Stimulated activated CD4-positive, alpha-beta T cell treated with anti-CD3 and anti-CD28 coated beads, Interleukin-1b, Interleukin-23, amount 100 ng/mL, for 48 hours (primary cell): ENCODE measurements around the gene RLN3.
"Not testable (repeated sequence)": the region's sequence is repeated elsewhere in the genome, so short reads cannot be mapped to it uniquely, and the experiment has no call there.

Source experiments
- DNase-seq: peaks from one replicate; pipeline ENCODE4 v3.0.0-alpha.2; 2020

The RLN3 gene

GRCh38 chr19:13995878-13996765 lies 31.8 kb upstream of the RLN3 start:
- DNase-seq: no peak

GRCh38 chr19:13996928-13997630 lies 30.9 kb upstream of the RLN3 start:
- DNase-seq: no peak

GRCh38 chr19:13997631-13997962 lies 30.4 kb upstream of the RLN3 start:
- DNase-seq: no peak

- DNase-seq: no peak
Measured at GRCh38 chr19:13998426-13998825, 29.5 kb upstream of the RLN3 start.

- no peak for DNase-seq
Measured at GRCh38 chr19:13999085-13999484, 28.9 kb upstream of the RLN3 start.

- no peak for DNase-seq
Measured at GRCh38 chr19:14000691-14001375, 27.1 kb upstream of the RLN3 start.

- DNase-seq: no peak
Measured at GRCh38 chr19:14002571-14003250, 25.2 kb upstream of the RLN3 start.

- DNase-seq: no peak
Measured at GRCh38 chr19:14003251-14004055, 24.5 kb upstream of the RLN3 start.

- DNase-seq: no peak
Measured at GRCh38 chr19:14004619-14005348, 23.2 kb upstream of the RLN3 start.

GRCh38 chr19:14005349-14006084 lies 22.4 kb upstream of the RLN3 start:
- peak; percentile 92 for DNase-seq

GRCh38 chr19:14006085-14006765 lies 21.7 kb upstream of the RLN3 start, which contains the start of gene RFX1:
Gene RFX1 (minus strand): TSS chr19:14006320. CDS start chr19:13993843, 12,477 bp downstream.
- DNase-seq: peak; percentile 99

- no peak for DNase-seq
Measured at GRCh38 chr19:14006766-14007562, 21.0 kb upstream of the RLN3 start.

- no peak for DNase-seq
Measured at GRCh38 chr19:14012378-14012915, 15.5 kb upstream of the RLN3 start.

GRCh38 chr19:14015524-14016035 lies 12.4 kb upstream of the RLN3 start:
- no peak for DNase-seq

- no peak for DNase-seq
Measured at GRCh38 chr19:14019100-14019499, 8.8 kb upstream of the RLN3 start.

- not testable (repeated sequence) for DNase-seq
Measured at GRCh38 chr19:14019739-14020138, 8.2 kb upstream of the RLN3 start.

- no peak for DNase-seq
Measured at GRCh38 chr19:14021474-14021873, 6.5 kb upstream of the RLN3 start.

- no peak for DNase-seq
Measured at GRCh38 chr19:14022469-14022868, 5.5 kb upstream of the RLN3 start.
